Frontal cortex (tissue), 4 donors: ENCODE results near the gene PPP1CC. TPM values are rescaled to one million over a fixed set of nuclear protein-coding genes. Genes with fewer than 3 reads are reported as not detected.
"Not testable (repeated sequence)": the region's sequence is repeated elsewhere in the genome, so short reads cannot be mapped to it uniquely, and the experiment has no call there.

Experiments
- DNase-seq, 2 donors: peaks; one replicate each; pipeline ENCODE4 v3.0.0; 2012; ENCODE audit warnings: low spot score in 2 of 2
- FAIRE-seq: peaks from 2 replicates; lab custom pipeline; 2012; peaks lifted over from hg19 to GRCh38; lab: Jason Lieb, UNC
- total RNA-seq: library from RNA; depleted of rRNA; stranded (reverse); fragments of >200 nt; gene quantifications from one replicate; pipeline ENCODE4 v1.2.3, GENCODE V29; 2014
- donor health status: control.
- donor health status: control.
- donor health status: control.

The PPP1CC gene
- total RNA-seq, 1 donor from 2014 or later: 140 TPM

DNA sequence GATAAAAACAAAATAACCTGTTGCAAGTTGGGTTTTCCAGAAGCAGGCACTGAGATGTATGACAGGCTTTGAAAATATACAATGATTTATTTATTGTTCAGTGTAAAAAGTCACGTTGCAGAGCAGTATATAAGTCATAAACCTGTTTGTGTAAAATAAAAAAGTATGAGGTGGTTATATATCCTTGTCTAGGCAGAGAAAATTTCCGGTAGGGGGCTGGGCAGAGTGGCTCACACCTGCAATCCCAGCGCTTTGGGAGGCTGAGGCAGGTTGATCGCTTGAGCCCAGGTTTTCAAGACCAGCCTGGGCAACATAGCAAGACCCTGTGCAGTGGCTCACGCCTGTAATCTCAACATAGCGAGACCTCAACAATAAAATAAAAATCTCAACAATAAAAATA lies 16.2 kb upstream of the PPP1CC start:
- no peak for FAIRE-seq
- no peak for DNase-seq

DNA sequence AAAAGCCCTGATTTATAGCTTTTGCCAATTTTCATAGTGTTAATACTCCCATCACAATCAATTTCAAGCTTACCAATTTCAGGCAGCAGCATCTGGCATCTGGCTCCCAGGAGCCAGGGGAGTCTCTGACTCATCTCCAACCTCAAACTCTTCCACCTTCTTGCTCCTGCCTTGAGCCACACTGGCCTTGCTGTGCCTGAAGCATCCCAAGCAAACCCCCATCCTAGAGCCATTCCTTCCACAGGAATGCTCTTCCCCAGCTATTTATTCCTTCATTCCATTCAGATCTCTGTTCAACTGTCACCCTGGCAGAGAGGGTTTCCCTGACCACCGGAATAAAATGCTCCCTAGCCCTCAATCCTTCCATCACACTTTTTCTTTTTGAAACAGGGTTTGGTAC lies 13.9 kb upstream of the PPP1CC start:
- DNase-seq: no peak
- FAIRE-seq: no peak

DNA sequence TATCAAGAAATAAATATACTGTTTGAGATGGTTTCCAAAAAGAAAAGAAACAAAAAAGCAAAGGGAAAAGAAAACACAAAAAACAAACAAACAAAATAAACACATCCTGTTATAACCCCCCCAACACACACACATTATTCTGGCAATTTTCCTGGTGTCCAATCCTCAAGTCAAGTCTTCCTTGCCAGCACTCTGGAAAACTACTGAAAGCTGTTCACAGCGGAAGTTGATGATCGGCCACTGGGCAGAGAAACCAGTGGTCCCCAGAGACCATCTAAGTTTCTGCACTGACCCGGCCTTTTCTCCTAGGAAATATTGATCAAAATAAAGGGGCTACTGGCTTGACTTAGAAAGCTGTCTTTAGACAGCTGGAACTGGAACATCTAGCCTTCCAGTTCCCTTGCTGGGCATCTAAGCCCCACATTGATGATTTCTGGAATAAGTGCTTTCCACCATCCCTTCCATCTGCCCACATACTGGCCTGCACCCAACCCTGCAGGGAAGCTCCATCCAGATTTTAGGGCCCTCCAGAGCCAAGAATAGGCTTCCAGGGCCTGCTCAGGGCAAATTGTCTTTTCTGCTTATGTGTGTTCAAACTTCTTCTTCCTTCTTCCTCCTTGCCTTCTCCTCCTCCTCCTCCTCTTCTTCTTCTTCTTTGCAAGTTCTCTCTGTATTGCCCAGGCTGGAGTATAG lies 11.6 kb upstream of the PPP1CC start:
- FAIRE-seq (no peak), DNase-seq (no peak)

DNA sequence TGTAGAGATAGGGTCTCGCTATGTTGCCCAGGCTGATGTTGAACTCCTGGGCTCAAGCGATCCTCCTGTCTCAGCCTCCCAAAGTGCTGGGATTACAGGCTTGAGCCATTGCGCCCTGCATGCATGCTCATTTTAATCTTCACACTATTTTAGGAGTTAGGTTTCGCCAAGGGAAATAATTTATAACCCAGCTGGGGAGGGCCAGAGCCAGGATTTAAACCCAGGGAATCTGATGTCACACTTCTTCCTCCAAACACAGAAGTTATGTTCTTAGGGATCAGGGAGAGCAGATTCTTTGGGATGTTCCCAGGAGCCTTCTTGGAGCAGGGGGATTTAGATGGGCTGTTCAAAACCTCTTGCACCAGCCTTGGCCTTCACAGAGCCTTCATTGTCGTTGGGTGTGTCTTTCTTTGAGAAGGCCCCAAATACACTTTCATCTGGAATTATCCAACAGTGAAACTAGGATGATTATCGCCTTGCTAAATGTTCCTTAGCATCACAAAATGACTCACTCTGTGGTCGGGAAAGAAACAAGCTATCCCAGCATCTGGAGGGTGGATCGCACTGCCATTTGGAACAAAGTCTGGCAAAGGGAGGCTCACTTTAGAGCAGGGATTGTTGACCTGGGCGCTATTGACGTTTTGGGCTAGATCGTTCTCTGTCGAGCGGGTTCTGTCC lies 8.2 kb upstream of the PPP1CC start:
- no peak for DNase-seq

DNA sequence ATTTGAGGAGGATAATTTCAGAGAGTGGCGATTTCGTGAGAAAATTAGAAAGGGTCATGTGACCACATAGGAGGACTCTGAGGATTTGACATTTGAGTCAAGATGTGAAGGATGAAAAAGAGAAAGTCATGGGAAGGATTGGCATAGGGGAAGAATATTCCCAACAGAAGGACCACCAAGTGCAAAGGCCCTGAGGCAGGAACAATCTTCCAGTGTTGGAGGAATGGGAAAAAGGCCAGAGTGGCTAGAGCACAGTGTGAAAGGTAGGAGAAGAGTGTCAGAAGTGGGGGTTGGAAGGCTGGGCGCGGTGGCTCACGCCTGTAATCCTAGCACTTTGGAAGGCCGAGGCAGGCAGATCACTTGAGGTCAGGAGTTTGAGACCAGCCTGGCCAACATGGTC lies 3.9 kb upstream of the PPP1CC start:
- DNase-seq (no peak), FAIRE-seq (no peak)

More for the DNA sequence above, 8.2 kb upstream of the PPP1CC start:
- FAIRE-seq: no peak

DNA sequence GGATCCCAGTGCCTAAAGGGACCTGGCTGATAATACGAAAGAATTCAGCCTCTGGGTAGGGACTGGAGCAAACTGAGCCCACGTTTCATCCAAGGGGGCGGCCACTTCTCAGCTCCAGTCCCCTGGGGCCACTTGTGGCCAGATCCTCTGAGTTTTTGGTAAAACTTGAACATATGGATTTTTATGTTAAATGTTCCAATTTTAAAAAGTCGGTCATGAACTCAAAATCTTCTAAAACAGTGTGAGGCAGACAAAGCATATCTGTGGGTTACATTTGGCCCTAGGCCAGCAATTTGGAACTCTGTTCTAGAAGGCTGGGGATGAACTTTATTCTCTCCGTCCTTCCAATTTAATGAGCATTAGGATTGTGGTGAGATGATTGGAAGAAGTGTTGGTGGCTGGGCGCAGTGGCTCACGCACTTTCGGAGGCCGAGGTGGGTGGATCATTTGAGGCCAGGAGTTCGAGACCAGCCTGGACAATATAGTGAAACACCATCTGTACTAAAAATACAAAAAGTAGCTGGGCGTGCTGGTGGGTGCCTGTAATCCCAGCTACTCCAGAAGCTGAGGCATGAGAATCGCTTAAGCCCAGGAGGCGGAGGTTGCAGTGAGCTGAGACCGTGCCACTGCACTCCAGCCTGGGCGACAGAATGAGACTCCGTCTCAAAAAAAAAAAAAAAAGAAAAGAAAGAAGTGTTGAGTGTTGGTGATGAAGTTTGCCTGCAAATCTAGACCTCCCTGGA lies 3.0 kb upstream of the PPP1CC start:
- DNase-seq: no peak
- FAIRE-seq: no peak

DNA sequence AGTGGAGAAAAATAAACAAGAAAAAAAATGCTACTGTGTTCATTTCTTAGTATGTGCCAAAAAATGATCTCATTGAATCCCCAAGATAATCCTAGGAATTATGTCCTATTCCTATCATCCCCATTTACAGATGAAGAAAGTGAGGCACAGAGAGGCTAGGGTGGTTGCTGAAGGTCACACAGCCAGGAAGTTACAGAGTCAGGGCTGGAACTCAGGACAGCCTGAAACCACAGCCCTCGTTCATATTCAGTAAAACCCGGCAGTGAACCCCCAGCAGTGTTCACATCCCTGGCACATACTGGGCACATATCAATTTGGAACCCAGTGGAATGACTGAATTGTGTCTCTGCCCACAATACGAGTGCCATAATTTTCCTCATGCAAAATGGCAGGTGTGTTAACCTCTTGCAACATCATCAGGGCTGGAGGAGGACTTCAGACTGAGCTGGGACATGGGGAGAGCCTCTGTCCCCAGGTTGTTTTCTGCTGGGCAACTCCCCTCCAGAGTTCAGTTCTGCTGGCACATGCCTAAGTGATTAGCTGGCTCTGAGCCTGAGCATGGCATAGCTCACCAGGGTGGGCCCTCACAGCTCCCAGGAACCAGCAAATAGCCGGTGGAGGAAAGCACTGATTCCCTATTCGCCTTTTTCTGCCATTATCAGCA lies 2.0 kb upstream of the PPP1CC start:
- FAIRE-seq: no peak
- DNase-seq: no peak

DNA sequence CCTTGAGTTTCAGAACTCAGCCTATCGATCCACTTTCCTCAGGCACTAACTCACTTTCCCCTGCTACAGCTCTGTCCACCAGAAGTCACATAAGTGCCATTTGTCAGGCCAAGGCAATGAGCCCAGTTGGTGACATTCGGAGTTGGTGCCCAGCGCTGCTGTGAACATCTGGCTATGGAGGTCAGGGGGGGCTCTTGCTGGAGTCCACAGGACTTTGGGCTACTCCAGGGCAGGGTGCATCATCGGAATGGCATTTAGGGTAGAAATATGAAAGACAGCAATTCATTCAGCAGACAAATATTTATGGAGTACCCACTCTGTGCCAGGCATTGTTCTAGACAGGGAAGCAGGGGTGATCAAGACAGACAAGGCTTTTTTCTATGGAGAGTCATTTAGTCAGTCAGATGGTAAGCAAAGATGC lies 1.5 kb upstream of the PPP1CC start:
- FAIRE-seq (no peak), DNase-seq (peak in 1 of 2 donors; percentile 58)

DNA sequence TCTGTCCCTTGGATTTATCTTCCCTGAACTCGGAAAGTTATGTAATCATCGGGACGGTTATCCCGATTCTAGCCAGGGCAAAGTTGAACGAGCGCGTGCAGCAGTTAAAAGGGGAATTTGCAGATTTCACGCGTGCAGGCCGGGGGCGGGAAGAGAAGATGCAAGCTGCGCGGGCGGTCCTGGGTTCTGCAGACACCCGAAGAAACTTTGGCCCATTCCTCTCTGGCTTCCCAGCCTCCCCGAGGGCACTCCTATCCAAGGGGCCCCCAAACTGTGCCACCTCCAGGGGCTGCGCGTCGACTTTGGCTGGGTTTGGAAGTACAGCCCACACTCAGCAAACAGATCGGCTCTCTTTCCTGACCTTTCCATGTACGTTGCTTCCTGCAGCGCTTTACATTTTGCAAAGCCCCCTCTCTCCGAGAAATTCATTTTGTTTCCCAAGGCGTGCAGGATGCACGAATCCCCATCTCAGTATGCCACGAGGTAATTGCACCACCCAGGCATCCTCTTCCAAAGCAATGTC lies 941 bp upstream of the PPP1CC start:
- DNase-seq (peak in 1 of 2 donors; percentile 47), FAIRE-seq (no peak)

DNA sequence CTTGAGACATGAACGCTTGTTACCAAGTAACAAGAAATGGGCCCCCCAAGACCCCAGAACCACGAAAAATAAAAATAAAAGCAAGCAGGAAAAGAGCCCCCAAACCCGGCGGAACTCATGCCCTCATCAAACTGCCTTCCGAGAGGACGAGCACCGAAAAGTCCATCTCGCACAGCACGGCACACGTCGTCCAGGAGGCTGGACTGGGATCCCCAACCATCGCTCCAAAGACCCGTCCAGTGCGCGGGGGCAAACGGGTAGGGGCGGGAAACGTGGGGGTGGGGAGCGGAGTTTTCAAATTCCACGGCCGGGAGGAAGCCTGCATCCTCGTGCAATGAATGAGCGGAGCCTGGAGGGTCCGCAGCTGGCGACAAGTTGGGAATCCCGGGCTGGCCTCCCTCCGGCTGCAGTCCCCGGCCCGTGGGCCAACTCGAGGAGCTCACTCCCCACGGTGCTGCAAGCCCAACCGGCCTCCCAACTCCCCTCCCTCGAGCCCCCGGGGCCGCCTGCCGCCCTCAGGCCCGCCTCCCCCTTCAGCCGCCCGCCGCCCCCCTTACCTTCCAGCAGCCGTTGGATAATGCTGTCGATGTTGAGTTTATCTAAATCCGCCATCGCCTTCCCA lies 484 bp downstream of the PPP1CC start:
- no peak for DNase-seq
- FAIRE-seq: no peak

DNA sequence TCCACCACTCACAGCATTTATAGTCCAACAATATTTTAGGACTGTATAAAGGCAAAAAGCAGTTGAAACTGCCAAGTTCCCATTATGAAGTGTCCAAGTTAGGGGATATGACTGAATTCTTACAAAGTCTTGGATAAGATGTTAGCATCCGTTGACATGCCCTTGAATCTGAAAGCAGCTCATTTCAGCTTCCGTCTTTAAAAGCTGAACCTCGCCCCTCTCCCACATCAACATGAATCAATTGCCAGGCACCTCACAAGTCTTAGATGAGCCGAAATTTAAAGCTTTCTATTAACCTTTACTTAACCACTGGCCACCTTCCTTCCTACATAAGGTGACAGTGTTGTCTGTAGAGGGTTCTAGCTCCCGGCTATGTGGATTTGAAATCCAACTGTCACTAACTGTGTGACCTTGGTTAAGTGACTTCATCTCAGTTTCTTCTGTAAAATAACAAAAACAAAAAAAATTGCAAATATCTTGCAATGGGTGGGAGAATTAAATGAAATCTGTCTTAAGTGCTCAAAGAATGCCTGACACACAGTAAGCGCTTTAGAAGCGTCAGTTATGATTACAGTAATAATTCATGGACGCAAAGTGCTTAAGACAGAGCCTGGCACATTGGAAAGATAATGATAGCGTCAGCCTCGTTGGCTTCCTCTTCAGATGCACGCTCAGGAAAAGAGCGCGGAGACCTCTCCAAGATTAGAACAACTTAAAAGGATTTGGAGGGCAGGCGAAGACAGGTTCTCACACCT lies 1.2 kb downstream of the PPP1CC start:
- FAIRE-seq (no peak), DNase-seq (no peak)

DNA sequence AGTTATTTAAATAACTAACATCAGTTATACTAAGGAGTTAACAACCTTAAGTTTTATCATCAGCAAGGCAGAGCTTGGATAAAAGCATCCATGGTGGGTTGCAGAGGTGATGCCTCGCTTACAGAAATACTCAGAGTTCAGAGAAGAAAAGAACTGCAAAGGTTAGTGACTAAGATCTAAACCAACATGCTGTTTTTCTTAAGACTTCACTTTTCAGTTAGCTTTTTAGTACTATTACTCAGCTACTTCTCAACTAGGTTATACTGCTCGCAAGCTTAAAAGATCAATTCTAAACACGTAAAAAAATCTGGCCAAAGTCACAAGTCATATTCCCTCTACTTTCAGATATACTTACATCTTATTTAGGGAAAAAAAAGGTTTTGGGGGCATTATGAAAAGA lies 2.8 kb downstream of the PPP1CC start:
- FAIRE-seq (no peak), DNase-seq (no peak)

DNA sequence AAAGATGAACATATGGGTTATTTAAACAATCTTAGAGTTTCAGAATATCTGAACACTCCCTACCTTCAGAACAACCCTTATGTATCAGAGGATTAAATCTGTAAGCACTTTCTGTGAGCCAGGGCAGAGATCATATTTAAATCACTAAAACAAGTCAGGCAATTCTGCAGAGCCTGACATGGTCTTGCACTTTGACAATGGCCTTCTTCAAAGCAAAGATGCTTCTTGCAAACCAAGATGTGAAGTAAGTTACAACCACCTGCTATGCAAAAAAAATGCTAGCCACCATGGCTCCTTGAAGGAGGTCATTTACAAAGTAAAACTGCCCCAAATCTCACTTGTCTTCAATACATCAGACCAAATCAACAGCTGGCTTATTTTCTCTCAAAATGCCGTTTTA lies 3.2 kb downstream of the PPP1CC start:
- FAIRE-seq (no peak), DNase-seq (no peak)

DNA sequence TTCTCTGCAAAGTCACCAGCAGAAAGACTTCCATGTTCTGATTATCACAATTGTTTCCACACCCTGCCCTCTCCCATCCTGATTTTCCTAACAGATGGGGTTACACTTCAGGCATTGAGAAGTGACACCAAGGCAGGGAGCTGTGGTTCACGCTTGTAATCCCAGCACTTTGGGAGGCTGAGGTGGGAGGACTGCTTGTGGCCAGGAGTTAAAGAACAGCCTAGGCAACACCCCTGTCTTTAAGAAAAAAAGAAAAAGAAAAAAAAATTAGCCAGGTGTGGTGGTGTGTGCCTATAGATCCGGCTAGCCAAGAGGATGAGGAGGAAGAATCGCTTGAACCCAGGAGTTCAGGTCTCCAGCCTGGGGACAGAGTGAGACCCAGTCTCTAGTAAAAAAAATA lies 5.2 kb downstream of the PPP1CC start:
- FAIRE-seq: no peak
- no peak for DNase-seq

DNA sequence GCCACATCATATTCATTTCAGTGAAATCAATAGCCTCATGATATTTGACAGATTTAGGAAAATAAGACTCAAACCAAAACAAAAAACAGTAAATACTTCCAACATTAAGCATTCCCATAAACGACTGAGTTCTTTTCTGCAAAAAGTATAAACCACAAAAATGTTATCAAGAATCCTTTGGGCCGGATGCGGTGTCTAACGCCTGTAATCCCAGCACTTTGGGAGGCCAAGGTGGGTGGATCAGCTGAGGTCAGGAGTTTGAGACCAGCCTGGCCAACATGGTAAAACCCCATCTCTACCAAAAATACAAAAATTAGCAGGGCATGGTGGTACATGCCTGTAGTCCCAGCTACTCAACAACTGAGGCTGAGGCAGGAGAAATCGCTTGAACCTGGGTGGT lies 5.7 kb downstream of the PPP1CC start:
- not testable (repeated sequence) for DNase-seq, FAIRE-seq

DNA sequence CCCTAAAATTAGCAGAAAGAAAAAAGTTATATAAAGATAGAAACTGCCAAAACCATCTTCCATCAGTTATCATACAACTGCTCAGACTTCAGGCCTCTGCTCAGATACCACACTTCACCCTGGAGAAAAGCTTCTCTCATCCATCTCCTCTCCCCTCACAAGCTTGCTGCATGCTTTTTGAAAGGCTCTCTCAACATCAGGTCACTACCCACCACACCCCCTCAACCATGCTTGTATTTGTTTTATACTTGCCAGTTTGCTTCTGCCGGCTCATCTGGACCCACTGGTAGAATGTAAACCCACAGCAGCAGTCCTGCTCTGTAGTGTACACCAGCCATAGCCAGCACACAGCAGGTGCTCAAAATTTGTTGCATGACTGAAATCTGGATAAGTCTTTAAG lies 8.8 kb downstream of the PPP1CC start:
- no peak for FAIRE-seq

DNA sequence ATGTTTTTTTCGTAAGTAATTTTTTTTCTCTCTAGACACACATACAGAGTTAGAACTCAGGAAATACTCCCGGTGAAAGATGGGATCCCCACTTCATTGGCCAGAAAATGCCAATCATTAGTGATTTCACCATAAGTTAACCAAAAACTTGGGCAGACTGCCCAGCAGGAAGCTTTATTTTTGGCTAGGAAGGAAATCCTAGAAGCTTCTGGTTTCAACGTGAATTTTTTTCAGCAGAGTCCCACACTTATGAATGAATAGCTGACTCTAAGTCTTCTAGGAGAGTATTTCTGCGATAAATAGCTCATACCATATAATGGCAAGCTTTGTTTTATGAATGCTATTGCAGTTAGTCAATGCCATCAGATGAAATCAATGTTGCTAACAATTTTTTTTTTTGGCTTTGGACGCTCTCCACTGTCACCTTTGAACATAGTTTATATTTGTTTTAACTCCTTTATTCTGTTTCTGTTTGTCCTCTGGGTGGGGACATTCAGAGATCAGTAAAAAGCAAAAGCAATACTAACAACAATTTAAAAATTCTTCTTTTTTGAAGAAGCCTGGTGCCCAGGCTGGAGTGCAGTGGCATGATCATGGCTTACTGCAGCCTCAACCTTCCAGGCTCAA lies 9.5 kb downstream of the PPP1CC start:
- no peak for FAIRE-seq
- no peak for DNase-seq

More for the DNA sequence above, 8.8 kb downstream of the PPP1CC start:
- no peak for DNase-seq

DNA sequence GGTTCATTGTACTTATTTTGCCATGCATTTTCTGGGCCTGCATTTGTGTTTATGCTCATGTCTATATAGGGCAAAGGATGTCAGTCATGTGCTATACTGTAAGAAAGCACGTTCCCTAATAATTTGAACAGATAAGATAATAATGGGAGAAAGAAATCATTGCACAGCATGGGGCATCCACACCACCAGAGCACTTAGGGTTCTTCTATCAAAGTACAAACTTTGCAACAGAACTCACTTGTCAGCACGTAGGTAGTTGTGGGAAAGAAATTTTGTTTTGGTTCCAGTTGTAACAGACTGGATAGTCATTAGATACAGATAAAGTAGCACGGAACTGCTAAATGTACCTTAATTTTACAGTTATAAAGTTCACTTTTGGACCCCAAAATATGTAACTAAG lies 10.1 kb downstream of the PPP1CC start:
- FAIRE-seq: no peak
- no peak for DNase-seq

DNA sequence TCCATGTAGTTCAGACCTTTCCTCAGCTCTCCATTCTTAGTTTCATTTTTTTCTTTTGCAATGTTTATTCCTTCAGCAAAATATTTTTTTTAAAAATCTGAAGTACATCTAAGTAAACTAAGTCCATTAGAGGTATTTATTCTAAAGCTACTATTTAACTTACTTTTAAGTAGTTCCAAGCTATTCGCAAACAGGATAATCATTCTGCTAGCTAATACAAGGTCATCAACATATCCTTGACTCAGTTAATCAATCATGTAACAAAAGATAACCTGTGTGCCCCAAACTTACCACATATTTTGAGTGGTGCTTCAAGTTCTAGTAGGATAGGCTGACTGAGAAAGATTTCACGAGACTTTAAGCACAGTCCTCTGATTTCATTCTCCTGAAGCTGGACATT lies 11.2 kb downstream of the PPP1CC start:
- FAIRE-seq: no peak
- no peak for DNase-seq
